ENCODE results near the gene ATP11C.
"Not testable (repeated sequence)": the region's sequence is repeated elsewhere in the genome, so short reads cannot be mapped to it uniquely, and the experiment has no call there.

ATP11C gene

DNA sequence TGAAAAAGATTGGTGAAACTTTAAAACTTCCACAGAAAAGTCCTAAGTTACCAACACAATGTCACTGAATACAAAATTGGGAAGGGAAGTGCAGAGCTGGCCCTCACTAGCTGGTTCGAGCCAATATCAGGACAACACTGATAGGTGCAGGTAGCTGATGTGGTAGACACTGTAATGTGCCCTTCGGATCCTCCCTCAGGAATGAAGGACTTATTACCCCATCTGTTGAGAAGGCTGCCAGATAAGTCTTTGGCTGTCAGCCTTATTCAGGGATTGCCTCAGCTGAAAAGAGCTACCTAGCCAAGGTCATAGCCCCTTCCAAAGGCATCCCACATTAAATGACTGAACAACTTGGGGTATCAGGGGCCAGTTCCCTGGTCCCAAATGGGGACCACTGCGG lies 230.2 kb downstream of the ATP11C start:
- DNase-seq: no peak

- no peak for DNase-seq
Observed at GRCh38 chrX:139692908-139693307, 239.9 kb downstream of the ATP11C start.

- DNase-seq: no peak
Observed at GRCh38 chrX:139692506-139692849, 240.4 kb downstream of the ATP11C start.

DNA sequence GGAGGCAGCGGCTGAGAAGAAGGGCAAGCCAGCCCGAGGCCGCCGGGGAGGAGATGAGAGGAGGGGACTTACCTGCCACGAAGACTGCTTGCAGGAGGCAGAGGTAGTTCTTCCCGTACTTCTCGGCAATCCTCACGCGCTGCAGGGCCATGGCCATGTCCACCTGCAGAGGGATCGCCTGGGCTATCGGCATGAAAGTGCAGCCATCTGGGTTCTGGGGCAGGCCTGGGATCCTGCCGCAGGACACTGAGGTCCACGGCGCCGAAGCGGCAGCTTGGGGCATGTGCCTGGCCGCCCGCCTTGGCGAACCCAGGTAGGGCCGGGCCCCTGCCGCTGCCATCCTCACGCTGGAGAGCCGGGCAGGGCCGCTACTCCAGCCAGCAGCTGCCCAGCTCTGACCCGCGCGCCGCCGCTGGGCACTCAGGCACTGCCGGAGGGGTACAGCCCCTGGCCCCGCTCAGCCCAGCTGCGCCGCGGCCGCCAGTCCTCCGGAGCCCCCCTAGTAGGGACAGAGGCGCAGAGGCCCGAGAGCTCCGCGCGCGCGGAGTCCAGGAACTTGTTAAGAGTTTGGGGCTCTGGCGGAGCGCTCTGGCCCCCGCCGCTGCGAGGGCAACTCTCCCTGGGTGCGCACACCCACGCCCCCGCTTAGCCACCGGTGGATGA lies 240.9 kb downstream of the ATP11C start:
- no peak for DNase-seq

DNA sequence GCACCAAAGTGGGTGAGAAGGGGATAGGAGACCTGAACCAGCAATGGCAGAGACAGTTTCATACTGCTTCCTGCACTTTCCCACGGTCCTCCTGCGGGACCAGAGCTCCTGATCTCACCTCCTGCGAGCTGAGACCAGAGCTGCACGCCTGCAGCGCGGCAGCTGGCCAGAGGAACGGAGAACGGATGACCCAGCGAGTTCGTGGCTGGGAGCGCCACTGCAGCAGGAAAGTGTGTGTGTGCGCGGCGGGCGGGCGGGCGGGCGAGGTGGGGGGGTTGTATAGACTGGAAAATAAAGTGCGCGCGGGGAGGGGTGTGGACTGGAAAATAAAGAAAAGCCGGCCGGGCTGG lies 241.4 kb downstream of the ATP11C start:
- DNase-seq: no peak

- DNase-seq: not testable (repeated sequence)
Observed at GRCh38 chrX:139685175-139685574, 247.7 kb downstream of the ATP11C start.

- DNase-seq: no peak
Observed at GRCh38 chrX:139680356-139680755, 252.5 kb downstream of the ATP11C start.
